ENCODE measurements around the gene POLR2A. TPM values are rescaled to one million over a fixed set of nuclear protein-coding genes. Genes with fewer than 3 reads are reported as not detected.

Gene POLR2A
- total RNA-seq (2021): 330 and 341 TPM in 2 replicates
- percentile 94 among the genes with signal in this experiment for Bru-seq, nascent RNA
- percentile 95 among the genes with signal in this experiment for BruChase-seq, experiment 1, labeled RNA remaining after a 2-hour chase
- BruChase-seq, experiment 2, labeled RNA remaining after a 6-hour chase: percentile 98 among the genes with signal in this experiment
- long read RNA-seq, full-length matches to known transcripts: 11 of 51 reads
- long read RNA-seq, partial matches to known transcripts: 37 of 51 reads
- long read RNA-seq, other reads (novel, unspliced or antisense): 3 of 51 reads

GRCh38 chr17:7484067-7484918 lies at the start of gene POLR2A:
TSS of gene POLR2A (plus strand) at chr17:7484366.
- peak within 1 kb of the TSS; percentile 91 for H3K4me3 ChIP-seq (ENCODE audit: low read depth, low read length, poor library complexity, severe bottlenecking)
- DNase-seq (ENCODE audit: low spot score): peak; percentile 98
- no peak for TF ChIP-seq EZH2 (IDR thresholded peaks at IDR 0.05; ENCODE audit: borderline replicate concordance, low read depth, low read length, poor library complexity, severe bottlenecking)
- 0 out of 2 replicates have a peak, but pooled peaks have one; percentile 14 for TF ChIP-seq CTCF (conservative IDR thresholded peaks at IDR 0.05; ENCODE audit: low read depth, low read length)
- CTCF ChIA-PET: interaction anchor here (0.6 kb wide), 1 partner anchor 128 kb away, joined by 3 read pairs; no protein-coding TSS in a partner anchor
- no peaks in the 10 kb centered on the region for H3K9me3 ChIP-seq (ENCODE audit: low read depth, low read length, poor library complexity, severe bottlenecking)
- H3K4me1 ChIP-seq (ENCODE audit: insufficient read depth, low read length, poor library complexity, severe bottlenecking): peaks cover 39% of the 10 kb centered on the region
- POLR2A ChIA-PET (ENCODE audit: low non-redundant PET): interaction anchor here (0.6 to 0.7 kb wide), 8 partner anchors 16 to 687 kb away, joined by 3 to 9 read pairs (median 4); partner anchors contain the start of gene CTDNEP1
- intact Hi-C loops (cut with micrococcal nuclease; ENCODE audit: unreplicated experiment): loop anchor here (1.0 to 10.0 kb wide), 2 partner anchors 44 to 129 kb away; partner anchors contain the start of genes KCTD11 and TMEM95
- peak within 1 kb of the TSS; percentile 100 for H3K27ac ChIP-seq (ENCODE audit: low read depth, low read length, poor library complexity, severe bottlenecking)
- H3K27me3 ChIP-seq (replicated peaks; ENCODE audit: insufficient read depth, low read depth, low read length, poor library complexity): no peaks in the 10 kb centered on the region
- H3K36me3 ChIP-seq (ENCODE audit: insufficient read depth, low read length, poor library complexity, severe bottlenecking): no peaks in the 10 kb centered on the region
- no TSS peak for BruUV-seq (replicated peaks)

GRCh38 chr17:7435676-7436555 lies 48.2 kb upstream of the POLR2A start:
- no TSS peak for BruUV-seq (replicated peaks)
- POLR2A ChIA-PET (ENCODE audit: low non-redundant PET): interaction anchor here (1.1 to 1.2 kb wide), 2 partner anchors 10 to 32 kb away, joined by 5 read pairs; partner anchors contain the start of gene TMEM256
- Histone ChIP-seq H3K36me3 (ENCODE audit: insufficient read depth, low read length, poor library complexity, severe bottlenecking) (no peaks in the 10 kb centered on the region), H3K27me3 (replicated peaks; ENCODE audit: insufficient read depth, low read depth, low read length, poor library complexity) (no peaks in the 10 kb centered on the region), H3K9me3 (ENCODE audit: low read depth, low read length, poor library complexity, severe bottlenecking) (no peaks in the 10 kb centered on the region), H3K4me3 (ENCODE audit: low read depth, low read length, poor library complexity, severe bottlenecking) (peak overlapping the region; percentile 90), H3K4me1 (ENCODE audit: insufficient read depth, low read length, poor library complexity, severe bottlenecking) (peaks cover 34% of the 10 kb centered on the region), H3K27ac (ENCODE audit: low read depth, low read length, poor library complexity, severe bottlenecking) (peak overlapping the region; percentile 41)
- CTCF ChIA-PET: interaction anchor here (1.1 to 1.7 kb wide), 3 partner anchors 67 to 125 kb away, joined by 4 to 6 read pairs (median 5); no protein-coding TSS in a partner anchor
- intact Hi-C loops (cut with micrococcal nuclease; ENCODE audit: unreplicated experiment): loop anchor here (1.0 to 5.0 kb wide), 5 partner anchors 32 to 251 kb away; partner anchors contain the start of genes SENP3, TMEM256, TMEM95 and TP53
- peak; percentile 78 for DNase-seq (ENCODE audit: low spot score)
- TF ChIP-seq EZH2 (IDR thresholded peaks at IDR 0.05; ENCODE audit: borderline replicate concordance, low read depth, low read length, poor library complexity, severe bottlenecking): no peak
- 0 out of 2 replicates have a peak, but pooled peaks have one; percentile 35 for TF ChIP-seq CTCF (conservative IDR thresholded peaks at IDR 0.05; ENCODE audit: low read depth, low read length)

Data from A673 (cell line).